GM21723 (cell line): ENCODE data around the gene PACRG.
A peak's percentile ranks its signal among the peaks of the same experiment; 100 is the strongest.
"Not testable (repeated sequence)": the region's sequence is repeated elsewhere in the genome, so short reads cannot be mapped to it uniquely, and the experiment has no call there.

Source experiments
- ATAC-seq: cut with Tn5 transposase; IDR thresholded peaks from one replicate; pipeline ENCODE4 v1.9.1; 2021; ENCODE audit warnings: mild to moderate bottlenecking, moderate library complexity; ENCODE audit not compliant: unreplicated experiment

Gene PACRG

DNA sequence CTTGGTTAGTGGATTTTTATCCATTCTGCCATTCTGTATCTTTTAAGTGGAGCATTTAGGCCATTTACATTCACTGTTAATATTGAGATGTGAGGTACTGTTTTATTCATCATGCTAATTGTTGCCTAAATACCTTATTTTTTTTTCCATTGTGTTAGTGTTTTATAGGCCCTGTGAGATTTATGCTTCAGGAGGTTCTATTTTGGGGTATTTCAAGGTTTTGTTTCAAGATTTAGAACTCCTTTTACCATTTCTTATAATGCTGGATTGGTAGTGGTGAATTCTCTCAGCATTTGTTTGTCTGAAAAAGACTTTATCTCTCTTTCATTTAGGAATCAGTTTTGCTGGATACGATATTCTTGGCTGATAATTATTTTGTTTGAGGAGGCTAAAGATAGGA, 255.5 kb downstream of the PACRG start:
- ATAC-seq, result not testable (repeated sequence)

DNA sequence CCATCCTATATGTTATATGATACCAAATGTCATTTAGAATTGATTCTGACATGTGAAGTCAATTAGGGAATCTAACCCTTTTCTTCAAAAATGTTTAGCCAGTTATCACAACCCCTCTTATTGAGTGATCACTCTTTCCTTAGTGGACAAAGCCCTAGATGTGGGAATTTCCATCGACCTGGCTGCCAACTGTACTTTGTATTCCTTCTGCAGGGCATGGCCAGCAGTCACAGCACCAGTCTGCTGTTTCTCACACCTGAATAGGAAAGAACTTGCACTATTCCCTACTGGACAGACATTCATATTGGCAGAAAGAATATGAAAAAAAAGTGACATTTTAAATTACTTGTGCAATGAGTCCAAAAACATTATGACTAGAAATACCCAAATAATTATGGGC, 271.0 kb downstream of the PACRG start:
- no peak for ATAC-seq

DNA sequence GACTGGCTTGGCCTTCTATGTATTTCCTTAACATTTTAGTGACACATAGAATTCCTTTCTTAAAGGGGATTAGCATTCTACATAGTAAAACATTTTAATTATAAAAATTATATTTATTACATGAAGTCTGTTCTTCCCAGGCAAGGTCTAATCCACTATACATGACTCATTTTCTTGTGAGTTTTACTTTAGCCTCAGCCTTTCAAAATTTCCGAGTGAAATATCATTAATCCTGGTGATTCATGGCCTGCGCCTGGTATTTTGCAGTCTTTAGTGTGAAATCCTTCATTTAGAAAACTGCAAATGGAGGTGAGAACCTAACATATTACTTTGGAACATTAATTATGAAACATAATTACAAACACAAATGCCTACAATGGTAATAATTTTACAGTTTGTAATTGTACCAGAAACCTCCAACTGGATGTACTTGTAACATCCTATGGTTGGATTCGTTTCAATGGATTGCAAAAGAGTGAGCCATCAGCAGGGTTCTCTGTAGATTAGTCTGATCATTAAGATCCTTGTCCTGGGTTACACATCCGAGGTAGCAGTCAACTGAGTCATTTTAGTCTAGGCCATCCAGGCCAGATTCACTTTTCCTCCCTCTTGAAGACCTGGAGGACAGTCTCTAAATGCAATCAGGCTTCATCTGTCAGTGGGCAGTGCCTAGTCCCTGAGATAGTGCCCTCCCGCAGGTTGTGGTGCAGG, 272.0 kb downstream of the PACRG start:
- no peak for ATAC-seq

GRCh38 chr6:163001330-163001729, 273.6 kb downstream of the PACRG start:
- peak; percentile 100 for ATAC-seq

DNA sequence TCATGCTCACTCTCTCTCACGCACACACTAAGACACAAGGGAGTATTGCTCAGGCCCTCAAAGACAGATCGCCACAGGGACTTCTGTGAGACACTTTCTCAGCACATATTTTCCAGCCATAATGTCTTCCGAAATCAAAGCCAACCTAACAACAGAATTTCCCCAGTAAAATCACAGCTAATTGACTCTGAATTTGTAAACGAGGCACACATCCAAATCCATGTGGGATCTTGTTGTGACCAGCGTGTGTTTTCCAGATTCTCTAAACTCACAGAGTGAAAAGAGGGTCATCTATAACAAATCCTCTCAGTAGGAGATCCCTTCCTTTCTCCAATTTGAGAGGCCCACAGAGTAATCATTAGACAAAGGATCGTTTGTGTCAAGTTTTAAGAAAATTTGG, 280.4 kb downstream of the PACRG start:
- ATAC-seq, result no peak

- no peak for ATAC-seq
These were observed 280.9 kb downstream of the PACRG start for GRCh38 chr6:163008626-163009025.

GRCh38 chr6:163010145-163010544, 282.4 kb downstream of the PACRG start:
- no peak for ATAC-seq

DNA sequence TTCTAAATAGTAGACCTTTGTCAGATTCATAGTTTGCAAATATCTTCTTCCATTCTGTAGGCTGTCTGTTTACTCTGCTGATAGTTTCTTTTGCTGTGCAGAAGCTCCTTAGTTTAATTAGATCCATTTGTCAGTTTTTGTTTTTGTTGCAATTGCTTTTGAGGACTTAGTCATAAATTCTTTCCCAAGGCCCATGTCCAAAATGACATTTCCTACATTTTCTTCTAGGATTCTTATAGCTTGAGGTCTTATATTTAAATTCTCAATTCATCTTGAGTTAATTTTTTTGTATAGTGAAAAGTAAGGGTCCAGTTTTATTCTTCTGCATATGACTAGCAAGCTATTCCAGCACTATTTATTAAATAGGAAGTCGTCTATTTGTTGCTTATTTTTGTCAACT, 287.0 kb downstream of the PACRG start:
- no peak for ATAC-seq

GRCh38 chr6:163017801-163018200, 290.0 kb downstream of the PACRG start:
- ATAC-seq, result no peak

DNA sequence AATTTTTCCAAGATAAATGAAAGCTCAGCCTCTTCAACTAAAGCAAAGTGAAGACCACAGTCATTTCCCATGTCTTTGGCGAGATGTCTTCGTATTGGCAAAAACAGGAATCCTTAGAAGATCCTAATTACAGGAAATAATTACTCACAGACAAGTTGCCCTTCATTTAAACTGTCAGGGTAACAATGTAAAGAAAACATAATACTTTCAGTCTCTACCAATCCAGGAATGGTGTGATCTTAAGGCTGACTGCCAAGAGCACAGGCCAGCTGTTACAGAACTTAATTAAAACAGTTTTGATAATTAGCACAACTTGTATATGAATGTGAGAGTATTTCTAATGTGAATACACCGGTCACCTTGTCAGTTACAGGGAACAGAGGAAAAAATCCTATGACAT, 292.2 kb downstream of the PACRG start:
- ATAC-seq, result no peak

DNA sequence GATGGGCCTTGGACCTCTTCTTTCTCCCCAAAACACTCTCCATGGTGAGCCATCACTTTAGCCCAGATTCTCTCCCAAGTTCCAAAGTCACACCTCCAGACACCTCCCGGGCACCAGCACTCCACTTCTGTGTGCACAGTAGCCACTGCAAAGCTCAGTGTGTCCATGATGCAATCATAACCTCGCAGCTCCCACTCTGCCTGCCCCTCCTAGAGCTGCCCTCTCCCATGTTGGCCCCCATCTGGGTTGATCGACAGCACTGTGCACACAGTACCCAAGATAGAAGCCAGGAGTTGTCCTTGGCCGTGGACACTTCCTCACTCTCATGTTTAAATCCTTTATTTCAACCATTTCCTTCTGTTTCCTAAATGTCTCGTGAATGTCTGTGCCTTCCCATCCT, 293.3 kb downstream of the PACRG start:
- ATAC-seq, result no peak

DNA sequence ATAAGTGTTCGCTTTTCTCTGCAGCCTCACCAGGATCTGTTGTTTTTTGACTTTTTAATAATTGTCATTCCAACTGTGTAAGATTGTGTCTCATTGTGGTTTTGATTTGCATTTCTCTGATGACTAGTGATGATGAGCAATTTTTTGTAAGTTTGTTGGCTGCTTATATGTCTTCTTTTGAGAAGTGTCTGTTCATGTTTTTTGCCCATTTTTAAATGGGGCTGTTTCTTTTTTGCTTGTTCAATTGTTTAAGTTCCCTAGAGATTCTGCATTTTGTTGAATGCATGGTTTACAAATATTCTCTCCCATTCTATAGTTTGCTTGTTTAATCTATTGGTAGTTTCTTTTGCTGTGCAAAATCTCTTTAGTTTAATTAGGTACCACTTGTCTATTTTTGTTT, 295.9 kb downstream of the PACRG start:
- ATAC-seq, result no peak

GRCh38 chr6:163026893-163027292, 299.1 kb downstream of the PACRG start:
- no peak for ATAC-seq

- no peak for ATAC-seq
These were observed 303.2 kb downstream of the PACRG start for GRCh38 chr6:163030980-163031379.

DNA sequence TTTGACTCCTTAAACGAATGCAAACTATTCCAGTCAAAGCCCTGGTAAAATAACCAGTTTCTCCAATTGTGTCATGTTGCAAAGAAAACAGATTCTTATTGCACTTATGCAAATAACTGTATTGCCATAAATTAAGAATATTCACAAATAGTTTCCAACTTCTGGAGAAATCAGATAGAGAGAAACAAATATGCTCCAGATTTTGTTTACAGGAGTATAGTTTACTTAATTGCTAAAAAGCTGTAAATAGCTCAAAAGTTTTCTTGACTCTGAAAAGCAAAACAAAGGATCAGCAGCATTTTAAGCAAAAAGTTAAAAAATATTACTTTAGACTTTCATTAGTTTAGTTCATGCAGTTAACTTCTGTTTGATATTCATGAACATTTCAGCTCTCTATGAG, 304.2 kb downstream of the PACRG start:
- no peak for ATAC-seq

DNA sequence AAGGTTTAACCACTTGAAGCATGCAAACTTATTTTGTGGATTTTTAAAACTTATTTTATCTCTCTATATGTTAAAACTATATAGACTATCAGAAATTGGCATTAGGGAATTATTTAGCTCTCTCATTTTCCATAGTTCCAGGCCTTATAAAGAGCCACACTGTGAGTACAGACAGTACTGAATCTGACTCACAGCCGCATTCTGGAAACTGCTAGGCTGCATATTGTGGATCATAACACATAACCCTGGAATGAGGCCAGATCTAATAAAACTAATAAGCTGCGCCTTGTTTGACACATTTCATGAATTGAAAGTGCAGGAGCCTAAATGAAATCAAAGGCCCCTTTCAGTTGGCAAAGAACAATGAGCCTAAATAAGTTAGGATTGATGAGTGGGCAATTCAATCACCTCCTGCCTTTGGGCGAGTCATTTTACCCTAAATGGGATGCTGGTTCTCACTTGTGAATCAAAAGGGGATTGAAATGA, 308.4 kb downstream of the PACRG start:
- ATAC-seq, result no peak

DNA sequence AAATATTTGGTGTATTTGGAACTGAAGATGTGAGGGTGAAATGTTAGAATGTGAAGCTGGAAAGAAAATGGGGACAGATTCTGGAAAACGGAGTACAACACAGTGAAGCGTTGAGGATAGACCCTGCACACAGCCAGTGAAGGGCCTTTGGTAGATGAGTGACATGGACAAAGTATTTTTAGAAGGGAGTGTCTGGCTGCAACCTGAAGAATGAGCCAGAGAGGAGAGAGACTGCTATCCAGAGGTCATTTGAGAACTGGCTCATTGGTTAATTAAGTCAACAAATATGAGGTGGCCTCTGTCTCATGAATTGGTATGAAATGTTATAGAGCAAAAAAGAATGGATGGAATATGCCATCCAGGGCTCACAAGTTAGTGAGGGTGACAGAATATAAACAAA, 310.5 kb downstream of the PACRG start:
- no peak for ATAC-seq

DNA sequence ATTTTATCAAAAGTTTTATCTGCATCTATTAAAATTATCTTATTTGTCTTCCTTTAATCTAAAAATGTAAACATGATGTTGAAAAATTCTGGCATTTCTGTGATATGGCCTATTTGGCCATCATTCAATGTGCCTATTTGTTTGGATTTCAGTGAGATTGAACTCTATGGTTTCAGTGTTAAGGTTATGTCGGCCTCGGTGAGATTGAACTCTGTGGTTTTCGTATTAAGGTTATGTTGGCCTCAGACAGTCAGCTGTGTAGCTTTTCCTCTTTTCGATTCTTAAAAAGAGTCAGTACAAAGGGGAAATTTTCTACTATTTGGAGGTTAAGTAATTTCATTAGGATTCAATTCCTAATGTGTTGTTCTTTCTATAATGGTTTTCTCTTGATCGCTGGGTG, 320.6 kb downstream of the PACRG start:
- ATAC-seq, result no peak

DNA sequence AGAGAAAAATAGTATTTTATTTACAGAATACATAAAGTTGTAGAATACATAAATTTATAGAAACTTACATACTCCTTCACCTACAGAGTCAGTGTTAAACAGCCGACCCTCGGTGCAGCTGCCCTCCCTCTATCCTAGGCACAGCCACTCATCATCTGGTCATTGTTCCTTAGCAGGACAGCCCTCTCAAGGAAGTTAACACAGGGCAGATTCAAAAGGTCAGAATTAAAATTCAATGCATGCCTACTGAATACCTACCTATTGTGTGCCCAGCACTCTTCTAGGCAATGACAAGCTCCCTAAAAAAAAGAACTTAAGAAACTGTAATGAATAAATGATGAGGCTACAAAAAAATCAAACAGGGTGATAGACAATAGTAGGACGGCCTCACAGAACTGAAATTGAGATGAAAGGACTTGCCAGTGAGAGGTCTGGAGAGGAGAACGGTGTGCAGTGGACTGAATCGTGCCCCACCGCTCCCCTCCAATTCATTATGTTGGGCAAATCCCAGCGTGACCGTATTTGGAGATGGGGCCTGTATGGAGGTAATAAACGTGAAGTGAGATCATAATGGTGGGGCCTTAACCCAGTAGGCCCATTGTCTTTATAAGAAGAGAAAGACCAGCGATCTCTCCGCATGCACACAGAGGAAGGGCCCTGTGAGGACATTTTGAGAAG, 326.0 kb downstream of the PACRG start:
- ATAC-seq, result no peak

DNA sequence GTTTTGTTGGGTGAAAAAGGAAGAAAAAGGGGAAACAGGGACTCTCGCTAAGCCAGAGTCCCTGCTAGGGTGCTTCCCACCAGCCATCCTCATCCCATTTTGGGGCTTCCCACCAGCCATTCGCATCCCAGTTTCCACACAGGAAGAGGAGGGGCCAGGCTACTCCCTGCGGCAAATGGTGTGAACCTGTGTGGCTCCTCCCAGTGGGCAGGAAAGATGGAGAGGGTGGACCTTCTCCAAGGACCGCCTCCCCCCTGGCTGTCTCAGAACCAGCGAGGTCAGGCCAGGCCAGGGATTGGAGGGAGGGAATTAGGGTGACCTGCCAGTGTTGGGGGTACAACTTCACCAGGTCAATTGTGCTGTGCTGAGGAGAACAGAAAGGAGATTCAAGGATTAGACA, 326.9 kb downstream of the PACRG start:
- ATAC-seq, result no peak

DNA sequence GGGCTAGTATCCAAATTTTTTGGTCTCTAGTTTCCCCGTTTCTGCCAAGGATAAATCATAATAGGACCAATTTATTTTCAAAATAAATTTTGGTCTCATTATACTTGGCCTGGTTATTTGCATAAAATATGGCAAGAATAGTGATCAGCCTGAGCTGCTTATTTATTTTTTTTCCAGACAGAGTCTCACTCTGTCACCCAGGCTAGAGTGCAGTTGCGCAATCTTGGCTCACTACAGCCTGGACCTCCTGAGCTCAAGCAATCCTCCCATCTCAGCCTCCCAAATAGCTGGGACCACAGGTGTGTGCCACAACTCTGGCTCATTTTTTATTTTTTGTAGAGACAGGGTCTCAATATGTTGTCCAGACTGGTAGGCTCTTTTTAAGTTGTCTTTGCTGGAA, 329.5 kb downstream of the PACRG start:
- no peak for ATAC-seq

DNA sequence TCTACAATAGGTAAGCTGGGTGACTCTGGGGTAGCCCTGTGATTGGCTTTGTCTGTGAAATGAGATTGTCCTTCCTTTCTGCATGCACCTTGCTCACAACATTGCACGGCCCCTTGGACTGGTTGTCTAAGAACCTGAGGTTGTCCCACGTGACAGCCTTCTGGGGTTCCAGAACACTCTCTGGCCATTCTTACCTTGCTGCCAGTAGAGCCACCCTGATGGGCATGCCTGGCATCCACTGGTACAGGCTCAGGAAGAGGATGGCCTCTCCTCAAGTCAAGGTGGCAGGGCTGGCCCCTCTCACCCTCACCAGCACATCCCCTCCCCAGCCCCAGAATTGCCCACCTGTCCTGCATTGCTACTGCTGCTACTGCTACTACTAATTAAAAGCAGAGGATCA, 335.0 kb downstream of the PACRG start:
- no peak for ATAC-seq

DNA sequence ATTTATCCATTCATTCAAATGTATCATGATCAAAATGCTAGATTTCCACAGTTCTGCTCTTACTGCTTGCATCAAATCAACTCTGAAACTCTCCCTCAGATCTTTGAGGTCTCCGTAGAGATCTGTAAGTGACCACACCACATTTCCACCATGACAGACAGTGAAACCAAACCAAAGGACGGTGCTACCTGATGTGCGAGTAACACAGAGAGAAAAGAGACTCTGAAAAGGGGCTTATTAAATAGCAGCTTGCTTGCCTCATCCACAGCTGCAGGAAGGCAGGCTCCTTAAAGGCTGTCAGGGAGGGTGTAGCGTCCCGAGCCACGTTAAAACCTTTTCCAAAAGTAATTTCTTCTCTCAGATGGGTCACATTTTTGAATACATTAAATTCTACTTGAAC, 335.8 kb downstream of the PACRG start:
- ATAC-seq, result no peak
